OCI-LY3 (cell line): ENCODE results near the gene EYS.

Experiments
- CTCF ChIP-seq: fragments of 200-600, 300-600 bp; sonication (generic); IDR thresholded peaks from 2 replicates; pipeline ENCODE4 v1.5.1; 2014; ENCODE audit warnings: antibody characterized with exemption, low read length, low read depth
- EZH2phosphoT487 ChIP-seq: fragments of 200-600 bp; shearing (Covaris generic); IDR thresholded peaks from 2 replicates; pipeline ENCODE4 v1.6.1; 2018; ENCODE audit warnings: antibody characterized with exemption, mixed run types, low read depth

GRCh38 chr6:64729522-64729921, 977.5 kb downstream of the EYS start:
- TF ChIP-seq CTCF (no peak), EZH2phosphoT487 (no peak)
